Central memory CD4-positive, alpha-beta T cell (primary cell): Measurements from ENCODE around the gene INSC.
"Not testable (repeated sequence)": the region's sequence is repeated elsewhere in the genome, so short reads cannot be mapped to it uniquely, and the experiment has no call there.

Experiments used
- DNase-seq: peaks from one replicate; pipeline ENCODE4 v3.0.0; 2022
- total RNA-seq, 3 experiments: gene quantifications; one replicate each; lab custom pipeline; 2026; lab: John Stamatoyannopoulos, UW

Gene INSC
- total RNA-seq: 0 to 0.19 (median 0.04) reads per million in 3 experiments

- DNase-seq: no peak
Observed at GRCh38 chr11:15114501-15115475, at the start of gene INSC. INSC (plus strand) TSS chr11:15114923; CDS start chr11:15149175, 34,252 bp downstream.

- not testable (repeated sequence) for DNase-seq
Observed at GRCh38 chr11:15069751-15070150, 45.0 kb upstream of the INSC start.

- DNase-seq: no peak
Observed at GRCh38 chr11:15071556-15072255, 43.0 kb upstream of the INSC start.

- DNase-seq: no peak
Observed at GRCh38 chr11:15072551-15073143, 42.1 kb upstream of the INSC start.

GRCh38 chr11:15073361-15074205 is 41.1 kb upstream of the INSC start, which contains the start of gene CALCB:
CALCB (plus strand) TSS chr11:15073593; CDS start chr11:15074719, 1,126 bp downstream.
- DNase-seq: peak; percentile 5

- DNase-seq: peak; percentile 74
Observed at GRCh38 chr11:15074206-15075161, 40.2 kb upstream of the INSC start.

- no peak for DNase-seq
Observed at GRCh38 chr11:15075162-15075526, 39.6 kb upstream of the INSC start.

GRCh38 chr11:15091175-15091574 is 23.5 kb upstream of the INSC start:
- no peak for DNase-seq

- DNase-seq: no peak
Observed at GRCh38 chr11:15091625-15092024, 23.1 kb upstream of the INSC start.

- no peak for DNase-seq
Observed at GRCh38 chr11:15093432-15093831, 21.3 kb upstream of the INSC start.

GRCh38 chr11:15095736-15096228 is 18.9 kb upstream of the INSC start:
- no peak for DNase-seq

GRCh38 chr11:15097411-15097810 is 17.3 kb upstream of the INSC start:
- no peak for DNase-seq

GRCh38 chr11:15099267-15099666 is 15.5 kb upstream of the INSC start:
- no peak for DNase-seq

GRCh38 chr11:15101072-15101709 is 13.5 kb upstream of the INSC start:
- no peak for DNase-seq

GRCh38 chr11:15104166-15104565 is 10.6 kb upstream of the INSC start:
- DNase-seq: no peak

- no peak for DNase-seq
Observed at GRCh38 chr11:15106201-15106965, 8.3 kb upstream of the INSC start.

- DNase-seq: no peak
Observed at GRCh38 chr11:15107730-15108515, 6.8 kb upstream of the INSC start.

- DNase-seq: no peak
Observed at GRCh38 chr11:15108592-15109130, 6.1 kb upstream of the INSC start.
